Hematopoietic multipotent progenitor cell (in vitro differentiated cells): ENCODE results near the gene RUNX1. TPM values are rescaled to one million over a fixed set of nuclear protein-coding genes. Genes with fewer than 3 reads are reported as not detected.
A peak's percentile ranks its signal among the peaks of the same experiment; 100 is the strongest.
"Not testable (repeated sequence)": the region's sequence is repeated elsewhere in the genome, so short reads cannot be mapped to it uniquely, and the experiment has no call there.

Experiments used
- DNase-seq, 3 donors: peaks; one replicate each; pipeline ENCODE4 v3.0.0-alpha.2; 2011 to 2015; ENCODE audit warnings: low read depth in 2 of 3, low spot score in 2 of 3
- total RNA-seq: library from RNA; depleted of rRNA; stranded (reverse); fragments of >200 nt; gene quantifications from one replicate; pipeline ENCODE4 v1.2.3, GENCODE V29; 2012

The RUNX1 gene
- total RNA-seq, 1 donor, result 192 TPM

DNA sequence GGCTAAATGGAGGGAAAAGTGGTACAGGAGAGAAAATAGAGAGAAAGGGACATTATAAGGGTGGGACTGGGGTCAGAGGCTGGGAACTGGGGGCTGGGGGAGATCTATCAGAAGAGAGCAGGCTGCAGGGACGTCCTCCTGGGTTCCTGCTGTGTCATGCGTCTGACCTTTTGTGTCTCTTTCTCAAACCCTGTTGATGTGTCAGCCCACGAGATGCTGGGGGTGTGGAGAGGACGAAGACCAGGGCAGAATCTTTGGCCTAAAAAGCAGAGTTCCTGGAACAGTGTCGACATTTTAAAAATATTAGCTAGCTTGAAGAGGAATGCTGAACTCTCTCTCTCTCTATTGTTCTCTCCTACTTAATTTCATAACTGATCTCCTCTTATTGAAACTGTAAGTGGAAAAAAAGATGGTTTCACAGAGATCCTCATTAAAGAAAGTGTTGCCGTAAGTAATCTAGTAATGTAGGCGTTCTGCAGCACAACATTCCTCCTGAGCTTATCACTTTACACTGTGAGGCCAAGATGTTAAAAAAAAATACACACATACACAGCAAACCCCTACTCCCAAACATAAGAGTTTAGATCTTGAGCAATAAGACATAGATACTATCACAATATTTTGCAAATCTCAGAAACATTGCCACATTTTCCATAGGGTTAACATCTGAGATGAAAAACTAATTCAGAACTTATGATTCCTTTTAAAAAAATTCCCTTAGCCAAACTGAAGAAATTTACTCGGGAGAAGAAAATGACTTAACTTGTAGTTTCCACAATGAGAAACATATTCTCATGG is 52.6 kb downstream of the RUNX1 start:
- no peak for DNase-seq

- no peak for DNase-seq
Measured at GRCh38 chr21:34995979-34996303, 53.2 kb downstream of the RUNX1 start.

GRCh38 chr21:34994766-34995631 is 54.1 kb downstream of the RUNX1 start:
- no peak for DNase-seq

GRCh38 chr21:34993521-34993921 is 55.6 kb downstream of the RUNX1 start:
- not testable (repeated sequence) for DNase-seq

- DNase-seq, result no peak
Measured at GRCh38 chr21:34992736-34993398, 56.2 kb downstream of the RUNX1 start.

DNA sequence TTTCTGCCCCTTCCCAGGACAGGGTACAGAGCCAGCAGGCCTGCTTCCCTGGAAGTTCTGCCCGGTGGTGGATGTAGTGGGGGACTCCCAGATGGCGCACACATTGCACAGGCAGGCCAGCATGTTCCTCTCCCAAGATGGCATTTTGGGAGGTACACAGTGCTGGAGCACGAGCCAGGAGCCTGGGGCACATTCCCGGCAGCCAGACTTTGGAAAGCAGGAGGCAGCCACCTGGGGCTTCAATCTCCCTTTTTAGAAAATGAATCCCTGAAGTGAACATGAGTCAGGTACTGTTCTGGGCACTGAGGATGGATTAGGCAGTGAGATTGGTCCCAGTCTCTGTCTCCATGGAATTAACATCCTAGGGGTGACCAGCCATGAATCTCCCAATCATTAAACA is 56.9 kb downstream of the RUNX1 start:
- no peak for DNase-seq

DNA sequence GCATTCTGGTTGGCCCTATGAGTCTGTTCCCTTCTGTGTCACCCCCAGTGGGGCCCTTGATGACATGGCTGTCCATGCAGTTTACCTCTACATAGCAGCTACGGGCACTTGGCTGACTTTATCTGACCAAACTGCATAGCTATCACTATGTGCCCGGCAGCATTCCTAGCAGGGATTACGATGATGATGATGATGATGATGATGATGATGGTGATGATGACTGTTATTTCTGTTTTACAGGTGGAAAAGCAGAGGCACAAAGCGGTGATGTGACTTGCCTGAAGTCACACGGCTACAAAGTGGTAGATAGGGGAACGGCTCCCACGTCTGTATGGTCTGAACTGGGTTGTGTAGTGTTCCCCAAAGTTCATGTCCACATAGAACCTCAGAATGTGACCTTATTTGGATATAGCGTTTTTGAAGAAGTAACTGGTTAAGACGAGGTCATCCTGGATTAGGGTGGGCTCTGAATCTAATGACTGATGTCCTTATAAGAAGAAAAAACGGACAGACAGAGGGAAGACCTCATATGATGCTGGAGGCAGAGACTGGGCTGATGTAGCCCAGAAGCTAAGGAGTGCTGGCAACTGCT is 57.6 kb downstream of the RUNX1 start:
- DNase-seq, result no peak

DNA sequence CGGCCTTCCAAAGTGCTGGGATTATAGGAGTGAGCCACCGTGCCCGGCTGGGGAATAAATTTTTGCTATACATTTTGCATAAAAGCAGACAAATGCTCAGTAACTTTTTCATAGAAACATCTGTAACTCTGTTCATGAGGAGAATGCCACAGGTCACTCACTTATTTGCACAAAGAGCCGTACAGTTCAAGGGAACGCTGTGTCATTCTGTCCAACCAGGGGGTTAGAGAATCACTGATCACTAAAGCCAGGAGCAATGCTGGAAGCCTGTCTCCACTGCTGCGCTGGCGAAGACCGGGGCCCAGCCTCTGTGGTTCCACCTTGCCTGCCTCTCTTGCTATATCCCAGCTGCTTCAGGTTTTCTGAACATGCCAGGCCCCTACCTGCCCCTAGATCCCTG is 58.3 kb downstream of the RUNX1 start:
- DNase-seq, result no peak

DNA sequence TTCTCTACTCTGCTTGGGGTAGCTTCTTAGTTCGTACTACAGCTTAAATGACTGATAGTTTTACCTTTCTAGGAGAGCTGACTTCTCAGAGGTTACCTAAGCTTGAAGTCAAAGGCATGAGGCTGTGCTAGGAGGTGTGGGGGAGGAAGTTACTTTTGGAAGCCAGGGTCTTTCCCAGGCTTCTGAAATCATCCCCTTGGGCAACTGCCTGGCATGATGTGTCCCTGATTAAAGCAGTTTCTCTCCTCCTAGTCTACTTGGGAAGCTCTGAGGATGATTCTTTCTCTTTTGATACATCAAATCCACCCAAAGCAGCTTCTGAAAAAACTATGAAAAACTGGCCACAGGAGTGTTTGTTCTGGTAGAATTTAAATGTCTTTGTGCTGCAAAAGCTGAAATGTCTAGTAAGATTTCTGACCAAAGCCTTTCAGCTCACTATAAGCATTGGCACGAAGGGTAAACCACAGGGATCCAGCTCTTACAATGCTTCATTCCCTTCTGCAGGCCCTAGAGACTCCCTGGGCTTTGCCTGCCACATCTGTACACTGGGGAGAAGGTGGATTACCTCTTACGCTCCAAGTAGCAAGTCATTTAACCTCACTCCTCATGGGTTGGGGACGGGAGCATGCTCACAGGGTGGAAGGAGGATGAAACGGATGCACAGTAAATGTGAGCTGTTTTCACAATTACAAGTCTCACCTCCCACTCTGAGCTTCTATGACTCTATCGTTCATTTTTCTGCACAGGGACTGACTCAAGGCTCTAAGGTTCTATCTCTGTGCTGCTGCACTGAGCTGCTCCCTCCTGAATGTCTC is 59.6 kb downstream of the RUNX1 start:
- DNase-seq, result no peak

- DNase-seq, result no peak
Measured at GRCh38 chr21:34988625-34989024, 60.5 kb downstream of the RUNX1 start.

- no peak for DNase-seq
Measured at GRCh38 chr21:34988139-34988538, 61.0 kb downstream of the RUNX1 start.

GRCh38 chr21:34987501-34988072 is 61.5 kb downstream of the RUNX1 start:
- DNase-seq, result no peak

- DNase-seq, result peak; percentile 36 to 59 (median 43)
Measured at GRCh38 chr21:34986561-34987500, 62.3 kb downstream of the RUNX1 start.

DNA sequence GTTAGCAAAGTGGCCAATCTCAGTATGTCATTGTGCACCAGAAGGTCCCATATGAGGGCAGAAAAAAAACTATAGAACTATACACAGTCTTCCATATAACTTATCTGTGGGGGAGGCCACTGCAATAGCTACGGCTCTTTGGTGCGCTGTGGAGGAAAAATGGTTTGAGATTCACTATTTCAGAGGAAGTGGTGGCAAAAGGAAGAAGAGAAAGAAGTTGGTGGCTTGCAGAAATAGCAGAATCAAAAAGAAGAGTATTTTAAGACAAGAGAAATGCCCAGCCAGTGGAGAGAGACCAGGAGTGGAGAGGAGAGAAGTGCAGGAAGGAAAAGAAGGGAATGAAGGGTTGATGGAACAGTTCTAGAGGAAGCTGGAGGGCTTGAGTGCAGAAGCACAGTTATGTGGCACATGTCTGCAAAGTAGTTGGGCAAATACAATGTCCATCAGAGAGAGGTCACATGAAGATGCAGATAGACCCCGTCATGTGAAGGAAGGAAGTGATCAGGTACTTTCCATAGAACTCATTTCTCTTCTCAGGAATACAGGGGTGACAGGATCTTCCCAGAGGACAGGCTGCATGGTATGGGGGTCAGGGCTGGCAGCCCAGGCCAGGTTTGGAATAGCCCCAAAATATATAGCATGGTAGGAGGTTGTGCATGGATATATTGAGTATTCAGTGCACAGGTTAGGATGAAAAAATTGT is 64.6 kb downstream of the RUNX1 start:
- no peak for DNase-seq

DNA sequence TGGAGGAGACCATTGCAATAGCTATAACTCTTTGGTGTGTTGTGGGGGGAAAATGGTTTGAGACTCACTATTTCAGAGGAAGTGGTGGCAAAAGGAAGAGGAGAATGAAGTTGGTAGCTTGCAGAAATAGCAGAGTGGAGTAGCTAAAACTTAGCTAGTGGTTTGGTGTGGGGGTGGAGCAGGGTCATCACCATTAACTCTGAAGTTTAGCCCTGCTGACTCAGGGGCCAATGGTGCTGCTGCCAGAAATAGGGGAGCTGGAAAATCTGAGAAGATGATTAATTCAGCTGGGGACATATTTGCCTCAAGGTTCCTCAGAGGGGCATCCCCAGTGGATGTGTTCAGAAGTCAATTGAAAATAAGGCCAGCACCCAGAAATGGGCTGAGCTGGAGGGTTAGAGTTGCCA is 65.4 kb downstream of the RUNX1 start:
- peak in 2 of 3 donors; percentile 41 to 54 for DNase-seq

DNA sequence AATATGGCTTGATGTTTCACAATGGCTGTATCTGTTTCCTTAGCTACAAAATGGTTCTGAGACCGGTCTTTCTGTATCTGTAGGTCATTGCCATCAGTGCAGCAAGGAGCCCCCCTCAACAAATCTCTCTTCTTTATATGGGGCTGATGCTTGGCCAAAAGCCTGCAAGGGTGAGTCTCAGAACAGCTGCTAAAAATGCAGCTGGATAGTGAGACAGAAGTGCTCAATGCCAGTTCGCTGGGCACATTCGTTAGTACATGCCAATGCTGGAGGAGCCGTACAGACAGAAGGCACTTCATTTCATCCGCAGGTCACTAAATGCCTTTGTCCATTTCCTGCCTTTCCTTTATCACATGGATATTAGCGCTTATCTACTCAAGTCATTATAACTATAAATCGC is 67.3 kb downstream of the RUNX1 start:
- no peak for DNase-seq

DNA sequence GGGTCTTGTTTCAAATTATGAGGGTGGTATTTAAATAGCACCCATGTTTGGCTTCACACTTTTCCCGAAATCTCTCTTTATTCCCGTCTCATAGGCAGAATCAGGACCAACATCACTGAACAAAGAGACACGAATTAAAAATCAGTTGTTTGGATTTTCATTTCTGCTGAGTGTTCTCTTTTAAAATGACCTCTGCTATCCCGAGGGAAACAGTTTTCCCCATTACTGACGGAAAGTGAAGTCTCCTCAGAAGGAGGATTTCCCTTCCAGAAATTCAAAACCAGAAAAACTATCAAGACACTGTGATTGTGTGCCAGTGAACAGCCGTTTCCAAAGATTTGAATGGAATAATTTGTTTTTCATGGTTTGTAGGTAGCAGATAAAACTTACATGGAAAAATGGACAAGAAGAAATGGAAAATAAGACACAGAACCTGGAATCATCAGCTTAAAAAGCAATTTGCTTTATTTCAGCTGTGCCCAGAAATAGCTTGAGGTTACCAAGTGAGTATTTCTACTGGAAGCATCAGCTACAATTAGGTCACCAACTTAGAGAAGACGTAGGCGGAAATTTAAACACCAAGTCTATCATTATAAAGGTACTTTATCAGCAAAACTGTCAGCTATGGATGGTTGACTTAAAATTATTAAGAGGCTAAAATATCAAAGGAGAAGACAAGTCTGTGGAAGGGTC is 68.5 kb downstream of the RUNX1 start:
- no peak for DNase-seq

DNA sequence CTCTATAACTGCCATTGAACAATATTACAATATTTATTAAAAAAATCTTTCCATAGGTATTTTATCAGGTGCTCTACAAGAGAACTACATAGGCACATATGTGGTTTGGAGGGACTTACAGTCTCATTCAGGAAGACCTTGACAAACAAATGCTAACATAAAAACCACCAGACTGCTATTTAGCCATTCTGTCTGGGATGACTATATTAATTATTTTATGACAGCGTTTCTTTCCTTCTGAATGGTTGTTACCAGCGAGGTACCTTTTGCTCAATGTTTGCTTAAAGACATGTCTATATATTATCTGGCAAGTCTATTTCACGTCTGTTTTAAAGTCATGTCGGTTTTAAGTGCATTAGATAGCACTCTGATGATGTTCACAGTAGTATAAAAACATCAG is 69.7 kb downstream of the RUNX1 start:
- DNase-seq, result no peak
